ENCODE results near the gene CLEC3B.

Gene CLEC3B

DNA sequence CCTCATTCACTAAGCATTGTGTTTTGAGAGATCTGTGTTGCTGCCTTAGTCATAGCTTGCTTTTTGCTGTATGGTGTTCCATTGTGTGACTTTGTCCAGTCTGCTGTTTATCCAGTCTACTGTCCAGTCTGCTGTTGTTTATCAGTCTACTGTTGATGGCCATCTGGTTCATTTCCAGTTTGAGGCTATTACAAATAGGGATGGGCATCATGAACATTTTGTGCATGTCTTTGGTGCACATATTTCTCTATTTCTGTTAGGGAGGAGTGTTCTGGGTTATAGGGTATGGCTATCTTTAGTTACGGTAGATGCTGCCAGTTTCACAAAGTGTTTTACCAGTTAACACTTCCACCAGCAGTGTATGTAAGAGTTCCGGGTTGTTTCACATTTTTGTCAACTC lies 22.2 kb upstream of the CLEC3B start:
- H3K27ac ChIP-seq (ENCODE audit: low read depth, low read length): no peak overlapping the region
- no peaks in the 10 kb centered on the region for H3K4me1 ChIP-seq (ENCODE audit: control insufficient read depth, low read length)
- no peaks in the 10 kb centered on the region for H3K9me2 ChIP-seq (replicated peaks; ENCODE audit: control insufficient read depth, low read length)
- no peak overlapping the region for H3K4me2 ChIP-seq (ENCODE audit: low read length)
- TF ChIP-seq EZH2phosphoT487 (IDR thresholded peaks at IDR 0.05; ENCODE audit: borderline replicate concordance, low read length): no peak
- TF ChIP-seq, protein P1, sequence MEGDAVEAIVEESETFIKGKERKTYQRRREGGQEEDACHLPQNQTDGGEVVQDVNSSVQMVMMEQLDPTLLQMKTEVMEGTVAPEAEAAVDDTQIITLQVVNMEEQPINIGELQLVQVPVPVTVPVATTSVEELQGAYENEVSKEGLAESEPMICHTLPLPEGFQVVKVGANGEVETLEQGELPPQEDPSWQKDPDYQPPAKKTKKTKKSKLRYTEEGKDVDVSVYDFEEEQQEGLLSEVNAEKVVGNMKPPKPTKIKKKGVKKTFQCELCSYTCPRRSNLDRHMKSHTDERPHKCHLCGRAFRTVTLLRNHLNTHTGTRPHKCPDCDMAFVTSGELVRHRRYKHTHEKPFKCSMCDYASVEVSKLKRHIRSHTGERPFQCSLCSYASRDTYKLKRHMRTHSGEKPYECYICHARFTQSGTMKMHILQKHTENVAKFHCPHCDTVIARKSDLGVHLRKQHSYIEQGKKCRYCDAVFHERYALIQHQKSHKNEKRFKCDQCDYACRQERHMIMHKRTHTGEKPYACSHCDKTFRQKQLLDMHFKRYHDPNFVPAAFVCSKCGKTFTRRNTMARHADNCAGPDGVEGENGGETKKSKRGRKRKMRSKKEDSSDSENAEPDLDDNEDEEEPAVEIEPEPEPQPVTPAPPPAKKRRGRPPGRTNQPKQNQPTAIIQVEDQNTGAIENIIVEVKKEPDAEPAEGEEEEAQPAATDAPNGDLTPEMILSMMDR (IDR thresholded peaks at IDR 0.05; ENCODE audit: low read depth, low read length, poor library complexity, severe bottlenecking): no peak
- no peaks in the 10 kb centered on the region for H3K27me3 ChIP-seq (ENCODE audit: control insufficient read depth, low read length)
- H4K20me1 ChIP-seq (ENCODE audit: control insufficient read depth, insufficient read depth, low read depth, low read length): no peaks in the 10 kb centered on the region
- peaks cover 77% of the 10 kb centered on the region for H3K36me3 ChIP-seq (ENCODE audit: control insufficient read depth, low read length)
- H3K79me2 ChIP-seq (ENCODE audit: control insufficient read depth, low read length): no peaks in the 10 kb centered on the region
- H3F3A ChIP-seq (ENCODE audit: control insufficient read depth, insufficient read depth): no peaks in the 10 kb centered on the region
- no peak overlapping the region for H3K4me3 ChIP-seq (ENCODE audit: low read length)
- H3K9me3 ChIP-seq (ENCODE audit: control insufficient read depth, insufficient read depth, low read length): no peaks in the 10 kb centered on the region

DNA sequence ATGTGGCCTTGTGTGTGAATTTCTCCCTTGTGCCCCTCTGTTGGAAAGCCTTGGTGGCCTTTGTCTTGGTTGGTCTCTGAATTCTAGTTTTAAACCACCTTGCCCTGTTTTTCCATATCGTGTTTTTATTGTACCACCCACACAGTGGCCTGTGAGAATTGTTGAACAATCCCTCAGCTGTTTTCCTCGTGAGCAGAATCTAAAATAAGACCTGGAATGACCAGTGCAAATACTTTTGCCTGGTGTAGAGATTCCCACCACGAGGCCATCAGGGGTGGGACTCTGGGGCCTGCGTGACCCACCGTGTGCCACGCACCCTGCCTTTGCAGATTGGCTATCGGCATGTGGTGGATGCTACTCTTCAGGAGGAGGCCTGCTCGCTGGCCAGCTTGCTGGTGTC lies 19.0 kb upstream of the CLEC3B start:
- Histone ChIP-seq H3F3A (ENCODE audit: control insufficient read depth, insufficient read depth) (no peaks in the 10 kb centered on the region), H3K27me3 (ENCODE audit: control insufficient read depth, low read length) (no peaks in the 10 kb centered on the region), H3K4me3 (ENCODE audit: low read length) (no peak overlapping the region), H3K9me2 (replicated peaks; ENCODE audit: control insufficient read depth, low read length) (no peaks in the 10 kb centered on the region), H3K4me2 (ENCODE audit: low read length) (no peak overlapping the region), H3K4me1 (ENCODE audit: control insufficient read depth, low read length) (no peaks in the 10 kb centered on the region), H3K79me2 (ENCODE audit: control insufficient read depth, low read length) (no peaks in the 10 kb centered on the region), H3K27ac (ENCODE audit: low read depth, low read length) (no peak overlapping the region), H3K36me3 (ENCODE audit: control insufficient read depth, low read length) (peaks cover 74% of the 10 kb centered on the region), H3K9me3 (ENCODE audit: control insufficient read depth, insufficient read depth, low read length) (no peaks in the 10 kb centered on the region), H4K20me1 (ENCODE audit: control insufficient read depth, insufficient read depth, low read depth, low read length) (no peaks in the 10 kb centered on the region)
- no peak for TF ChIP-seq EZH2phosphoT487 (IDR thresholded peaks at IDR 0.05; ENCODE audit: borderline replicate concordance, low read length)
- TF ChIP-seq, protein P1 (IDR thresholded peaks at IDR 0.05; ENCODE audit: low read depth, low read length, poor library complexity, severe bottlenecking): no peak

DNA sequence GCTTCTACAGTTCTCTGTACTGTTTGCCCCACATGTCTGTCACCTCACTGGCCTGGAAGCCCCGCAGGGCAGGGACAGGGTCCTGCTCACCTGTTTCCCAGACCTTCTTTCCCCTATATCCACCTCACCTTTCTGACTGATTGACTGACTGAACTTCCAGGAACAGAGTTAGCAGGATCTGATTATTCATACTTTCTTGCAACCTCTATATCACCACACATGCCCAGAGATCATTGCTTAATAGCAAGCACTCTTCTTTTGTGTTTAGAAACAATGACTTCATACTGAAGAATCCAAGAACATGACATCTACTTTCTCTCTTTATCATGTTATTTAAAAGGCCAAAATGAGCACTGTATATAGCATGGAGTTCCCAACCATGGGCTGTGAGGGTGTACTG lies 18.0 kb upstream of the CLEC3B start:
- Histone ChIP-seq H3K4me1 (ENCODE audit: control insufficient read depth, low read length) (no peaks in the 10 kb centered on the region), H3F3A (ENCODE audit: control insufficient read depth, insufficient read depth) (no peaks in the 10 kb centered on the region), H3K79me2 (ENCODE audit: control insufficient read depth, low read length) (no peaks in the 10 kb centered on the region), H4K20me1 (ENCODE audit: control insufficient read depth, insufficient read depth, low read depth, low read length) (no peaks in the 10 kb centered on the region), H3K9me2 (replicated peaks; ENCODE audit: control insufficient read depth, low read length) (no peaks in the 10 kb centered on the region), H3K4me3 (ENCODE audit: low read length) (no peak overlapping the region), H3K4me2 (ENCODE audit: low read length) (no peak overlapping the region), H3K9me3 (ENCODE audit: control insufficient read depth, insufficient read depth, low read length) (no peaks in the 10 kb centered on the region), H3K27ac (ENCODE audit: low read depth, low read length) (no peak overlapping the region), H3K36me3 (ENCODE audit: control insufficient read depth, low read length) (peaks cover 72% of the 10 kb centered on the region), H3K27me3 (ENCODE audit: control insufficient read depth, low read length) (no peaks in the 10 kb centered on the region)
- TF ChIP-seq EZH2phosphoT487 (IDR thresholded peaks at IDR 0.05; ENCODE audit: borderline replicate concordance, low read length): no peak
- TF ChIP-seq, protein P1 (IDR thresholded peaks at IDR 0.05; ENCODE audit: low read depth, low read length, poor library complexity, severe bottlenecking): no peak

DNA sequence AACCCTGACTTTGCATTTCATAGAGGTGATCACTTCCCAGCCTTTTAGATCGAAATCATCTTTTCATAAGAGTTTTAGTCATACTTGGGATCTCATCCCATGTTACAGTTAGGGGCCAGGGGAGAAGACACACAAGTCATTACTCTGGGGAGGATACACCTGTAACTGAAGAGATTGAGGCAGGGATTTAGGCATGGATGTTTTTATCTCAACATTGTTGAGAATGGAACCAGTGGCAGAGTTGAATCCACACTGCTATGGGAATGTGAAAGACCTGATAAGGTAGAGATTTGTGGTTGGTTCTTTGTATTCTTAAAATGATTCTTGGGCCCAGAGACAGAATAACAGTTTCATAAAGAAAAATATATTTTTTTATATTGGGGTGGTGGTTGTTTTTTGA lies 16.2 kb upstream of the CLEC3B start:
- Histone ChIP-seq H3K27ac (ENCODE audit: low read depth, low read length) (no peak overlapping the region), H3K27me3 (ENCODE audit: control insufficient read depth, low read length) (no peaks in the 10 kb centered on the region), H4K20me1 (ENCODE audit: control insufficient read depth, insufficient read depth, low read depth, low read length) (no peaks in the 10 kb centered on the region), H3K4me2 (ENCODE audit: low read length) (no peak overlapping the region), H3K79me2 (ENCODE audit: control insufficient read depth, low read length) (no peaks in the 10 kb centered on the region), H3K4me1 (ENCODE audit: control insufficient read depth, low read length) (no peaks in the 10 kb centered on the region), H3K4me3 (ENCODE audit: low read length) (no peak overlapping the region), H3F3A (ENCODE audit: control insufficient read depth, insufficient read depth) (no peaks in the 10 kb centered on the region), H3K9me3 (ENCODE audit: control insufficient read depth, insufficient read depth, low read length) (no peaks in the 10 kb centered on the region), H3K9me2 (replicated peaks; ENCODE audit: control insufficient read depth, low read length) (no peaks in the 10 kb centered on the region), H3K36me3 (ENCODE audit: control insufficient read depth, low read length) (peaks cover 60% of the 10 kb centered on the region)
- TF ChIP-seq, protein P1 (IDR thresholded peaks at IDR 0.05; ENCODE audit: low read depth, low read length, poor library complexity, severe bottlenecking): no peak
- TF ChIP-seq EZH2phosphoT487 (IDR thresholded peaks at IDR 0.05; ENCODE audit: borderline replicate concordance, low read length): no peak
